GM10248 (cell line): ENCODE data around the gene SRRM5.

Experiments
- CTCF ChIA-PET: fragments of 300-600 bp; sonication (Branson Sonifier 250); formaldehyde crosslinking; extraction: SDS; loops from one replicate; lab custom pipeline; 2021; ENCODE audit warnings: antibody characterized with exemption; lab: Yijun Ruan, JAX
- POLR2A ChIA-PET: fragments of 350-650 bp; sonication (Branson Sonifier 250); formaldehyde crosslinking; extraction: SDS; loops from one replicate; lab custom pipeline; 2020; ENCODE audit warnings: antibody characterized with exemption; lab: Yijun Ruan, JAX
- DNase-seq: peaks from one replicate; pipeline ENCODE4 v3.0.0; 2012; ENCODE audit errors: extremely low spot score
- TF ChIP-seq, protein P1 (sequence below): IDR thresholded peaks from 2 replicates; pipeline ENCODE4 v1.5.1; 2012; ENCODE audit warnings: mild to moderate bottlenecking, low read depth; ENCODE audit errors: extremely low read depth, missing control alignments, control extremely low read depth

SRRM5 gene

DNA sequence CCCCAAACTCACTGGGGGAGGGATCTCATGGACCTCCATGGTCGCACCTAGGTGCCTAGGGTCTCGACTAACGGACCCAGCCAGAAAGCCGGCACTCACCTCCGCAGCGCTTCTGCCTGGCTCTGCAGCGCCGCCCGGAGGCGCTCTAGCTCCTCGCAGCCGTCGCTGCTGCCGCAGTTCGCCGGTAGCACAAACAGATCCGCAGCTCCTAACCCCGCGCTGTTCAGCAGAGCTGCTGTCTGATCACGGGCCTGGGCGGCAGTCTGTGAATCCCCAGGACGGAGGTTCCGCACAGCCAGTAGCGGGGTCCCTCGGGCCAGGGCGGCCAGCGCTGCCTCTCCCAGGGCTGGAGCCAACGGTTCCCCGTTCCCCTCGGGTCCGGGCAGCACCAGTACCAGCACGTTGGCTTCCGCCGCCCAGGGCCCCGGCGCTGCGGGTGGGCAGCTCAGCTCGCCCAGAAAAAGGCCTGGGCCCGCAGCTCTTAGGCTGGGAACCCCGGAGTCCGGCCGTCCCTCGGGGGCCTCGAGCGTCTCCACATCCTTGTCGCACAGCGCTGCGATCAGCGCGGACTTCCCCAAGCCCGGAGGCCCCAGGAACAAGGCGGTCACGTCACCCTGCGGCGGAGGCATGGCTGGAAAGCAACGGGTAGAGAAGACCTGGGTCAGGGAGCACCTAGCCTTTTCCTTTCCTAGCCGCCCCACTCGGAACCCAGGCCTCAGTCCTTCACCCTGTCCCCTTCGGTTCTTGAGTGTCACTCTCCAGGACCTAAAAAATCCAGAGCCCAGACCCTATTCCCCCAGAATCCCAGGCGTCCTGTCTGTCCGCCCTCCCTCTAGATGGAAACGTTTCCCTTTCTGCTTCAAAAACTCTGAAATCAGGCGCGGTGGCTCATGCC, 16.9 kb upstream of the SRRM5 start:
- CTCF ChIA-PET: interaction anchor here (0.6 to 6.1 kb wide), 31 partner anchors 8 to 164 kb away, joined by 3 to 60 read pairs (median 4); partner anchors contain the start of genes PHLDB3, XRCC1 and ZNF575
- DNase-seq: peak; percentile 65
- TF ChIP-seq, protein P1, sequence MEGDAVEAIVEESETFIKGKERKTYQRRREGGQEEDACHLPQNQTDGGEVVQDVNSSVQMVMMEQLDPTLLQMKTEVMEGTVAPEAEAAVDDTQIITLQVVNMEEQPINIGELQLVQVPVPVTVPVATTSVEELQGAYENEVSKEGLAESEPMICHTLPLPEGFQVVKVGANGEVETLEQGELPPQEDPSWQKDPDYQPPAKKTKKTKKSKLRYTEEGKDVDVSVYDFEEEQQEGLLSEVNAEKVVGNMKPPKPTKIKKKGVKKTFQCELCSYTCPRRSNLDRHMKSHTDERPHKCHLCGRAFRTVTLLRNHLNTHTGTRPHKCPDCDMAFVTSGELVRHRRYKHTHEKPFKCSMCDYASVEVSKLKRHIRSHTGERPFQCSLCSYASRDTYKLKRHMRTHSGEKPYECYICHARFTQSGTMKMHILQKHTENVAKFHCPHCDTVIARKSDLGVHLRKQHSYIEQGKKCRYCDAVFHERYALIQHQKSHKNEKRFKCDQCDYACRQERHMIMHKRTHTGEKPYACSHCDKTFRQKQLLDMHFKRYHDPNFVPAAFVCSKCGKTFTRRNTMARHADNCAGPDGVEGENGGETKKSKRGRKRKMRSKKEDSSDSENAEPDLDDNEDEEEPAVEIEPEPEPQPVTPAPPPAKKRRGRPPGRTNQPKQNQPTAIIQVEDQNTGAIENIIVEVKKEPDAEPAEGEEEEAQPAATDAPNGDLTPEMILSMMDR: peak; percentile 99
- POLR2A ChIA-PET: interaction anchor here (0.8 to 1.1 kb wide), 3 partner anchors 19 to 73 kb away, joined by 3 to 4 read pairs (median 3); partner anchors contain the start of genes PINLYP and XRCC1

DNA sequence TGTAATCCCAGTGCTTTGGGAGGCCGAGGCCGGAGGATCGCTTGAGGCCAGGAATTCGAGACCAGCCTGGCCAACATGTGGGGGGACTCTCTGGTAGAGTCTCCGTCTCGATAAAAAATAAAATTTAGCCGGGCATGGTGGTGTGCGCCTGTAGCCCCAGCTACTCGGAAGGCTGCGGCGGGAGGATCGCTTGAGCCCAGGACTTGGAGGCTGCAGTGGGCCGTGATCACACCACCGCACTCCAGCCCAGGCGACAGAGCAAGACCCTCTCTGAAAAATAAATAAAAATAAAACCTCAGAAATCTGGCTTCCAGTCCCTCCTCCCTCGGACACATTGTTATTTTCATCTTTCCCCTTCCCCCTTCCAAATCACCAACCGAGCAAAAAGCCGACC, 16.3 kb upstream of the SRRM5 start:
- no peak for DNase-seq
- CTCF ChIA-PET: interaction anchor here (0.6 to 6.1 kb wide), 15 partner anchors 9 to 214 kb away, joined by 3 to 60 read pairs (median 8); partner anchors contain the start of genes XRCC1 and ZNF575
- POLR2A ChIA-PET: interaction anchor here (0.6 to 1.4 kb wide), 7 partner anchors 10 to 170 kb away, joined by 3 to 6 read pairs (median 4); no protein-coding TSS in a partner anchor
- TF ChIP-seq, protein P1: no peak

DNA sequence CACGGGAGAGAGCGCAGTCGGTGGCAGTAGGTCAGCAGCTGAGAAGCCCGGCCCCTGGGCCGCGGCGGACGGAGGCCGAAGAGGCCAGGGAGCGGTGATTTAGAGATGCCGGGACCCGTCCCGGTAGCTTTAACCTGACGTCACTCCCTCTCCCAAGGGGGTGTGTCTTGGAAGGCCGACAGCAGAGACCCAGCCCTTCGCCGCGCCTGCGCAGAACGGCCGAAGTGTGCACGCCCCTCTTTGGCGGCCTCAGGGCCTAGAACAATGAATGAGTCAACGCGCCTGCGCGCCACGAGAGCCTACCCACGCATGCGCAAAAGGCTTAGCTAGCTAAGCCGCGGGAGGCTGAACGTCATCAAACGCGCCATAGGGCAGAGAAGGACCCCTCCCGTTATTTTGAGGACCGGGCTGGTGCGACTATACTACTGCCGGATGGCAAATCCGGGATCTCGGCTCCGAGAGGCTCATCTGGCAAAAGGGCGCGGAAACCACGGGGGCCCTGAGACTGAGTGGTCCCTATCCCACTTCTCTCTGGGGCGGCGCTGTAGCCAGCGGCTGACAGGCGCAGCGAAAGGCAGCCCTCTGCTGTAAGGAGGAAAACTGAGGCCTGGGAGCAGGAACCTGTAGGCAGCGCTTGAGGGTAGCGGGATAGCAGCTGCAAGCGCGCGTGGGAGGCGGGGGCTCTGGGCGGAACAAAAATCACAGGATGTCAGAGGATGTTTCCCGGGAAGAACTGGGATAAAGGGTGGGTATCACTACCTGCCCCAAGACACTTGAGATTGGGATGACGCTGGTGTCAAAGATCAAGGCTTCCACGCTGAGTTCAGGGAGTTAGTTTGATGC, 15.7 kb upstream of the SRRM5 start, which contains the start of the genes IRGQ and ZNF576:
Gene IRGQ, minus strand, starts transcription at position 136 of the 843 bp plus-strand sequence. CDS start 796 bp downstream, outside the sequence.
Gene ZNF576, plus strand, starts transcription at position 597 of the 843 bp plus-strand sequence. CDS start 514 bp downstream, outside the sequence.
- TF ChIP-seq, protein P1: no peak
- POLR2A ChIA-PET: interaction anchor here (0.6 to 1.4 kb wide), 8 partner anchors 9 to 169 kb away, joined by 3 to 6 read pairs (median 4); partner anchors contain the start of gene ZNF575

DNA sequence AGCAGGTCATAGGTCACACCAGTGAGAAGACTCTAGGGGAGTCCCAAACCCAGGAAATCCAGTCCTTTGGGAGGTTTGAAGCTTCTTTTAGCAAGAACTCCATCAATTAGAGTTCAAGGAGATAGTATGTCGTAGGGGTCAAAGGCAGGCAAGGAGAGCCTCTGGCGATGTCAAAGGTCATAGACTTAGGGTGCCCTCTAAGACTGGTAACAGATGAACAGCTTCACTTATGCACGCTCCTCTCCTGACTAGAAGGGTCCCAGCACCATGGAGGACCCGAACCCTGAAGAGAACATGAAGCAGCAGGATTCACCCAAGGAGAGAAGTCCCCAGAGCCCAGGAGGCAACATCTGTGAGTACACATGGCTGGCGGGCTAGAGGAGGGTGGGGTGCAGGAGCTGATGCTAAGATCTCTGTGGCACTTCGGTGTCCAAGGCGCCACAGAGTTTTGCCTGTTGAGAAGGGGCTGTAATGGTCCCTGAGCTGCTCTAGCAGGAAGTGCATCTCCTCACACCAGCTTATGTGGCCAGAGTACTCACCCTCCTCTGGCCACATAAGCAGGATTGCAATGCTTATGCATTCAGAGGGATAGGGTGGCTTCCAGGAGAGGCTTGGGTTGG, 14.9 kb upstream of the SRRM5 start:
- TF ChIP-seq, protein P1: no peak
- POLR2A ChIA-PET: interaction anchor here (1.3 to 1.4 kb wide), 2 partner anchors 8 to 10 kb away, joined by 3 to 6 read pairs; no protein-coding TSS in a partner anchor
- CTCF ChIA-PET: interaction anchor here (0.6 to 6.1 kb wide), 7 partner anchors 9 to 1233 kb away, joined by 3 to 60 read pairs (median 9); partner anchors contain the start of gene ZNF575
- no peak for DNase-seq

More for the DNA sequence above, 15.7 kb upstream of the SRRM5 start, which contains the start of the genes IRGQ and ZNF576:
- DNase-seq: peak; percentile 99
- CTCF ChIA-PET: interaction anchor here (0.6 to 6.1 kb wide), 9 partner anchors 10 to 213 kb away, joined by 3 to 60 read pairs (median 9); partner anchors contain the start of gene ZNF575

DNA sequence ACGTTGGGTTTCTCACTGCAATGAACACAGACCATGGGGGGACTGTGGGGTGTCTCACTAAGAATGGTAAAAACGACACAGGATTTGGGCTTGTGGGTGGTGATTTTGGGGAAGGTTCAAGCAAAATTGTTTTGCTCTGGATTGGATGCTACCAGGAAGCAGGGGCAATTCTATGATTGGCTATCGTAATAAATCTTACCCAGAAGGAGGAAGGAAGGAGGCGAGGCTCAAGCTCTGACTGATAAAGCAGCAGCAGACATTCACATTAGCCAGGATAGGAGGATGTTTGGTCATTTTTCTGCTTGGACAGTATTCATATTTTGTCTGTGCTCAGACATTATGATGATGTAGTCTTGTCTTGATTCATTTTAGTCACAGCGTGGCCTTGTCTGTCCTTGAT, 14.0 kb upstream of the SRRM5 start:
- POLR2A ChIA-PET: no interaction called here
- DNase-seq: no peak
- CTCF ChIA-PET: interaction anchor here (6.1 kb wide), 1 partner anchor 44 kb away, joined by 60 read pairs; no protein-coding TSS in a partner anchor
- TF ChIP-seq, protein P1: no peak
